ENCODE results near the gene DISC1.
"Not testable (repeated sequence)": the region's sequence is repeated elsewhere in the genome, so short reads cannot be mapped to it uniquely, and the experiment has no call there.

DISC1 gene

DNA sequence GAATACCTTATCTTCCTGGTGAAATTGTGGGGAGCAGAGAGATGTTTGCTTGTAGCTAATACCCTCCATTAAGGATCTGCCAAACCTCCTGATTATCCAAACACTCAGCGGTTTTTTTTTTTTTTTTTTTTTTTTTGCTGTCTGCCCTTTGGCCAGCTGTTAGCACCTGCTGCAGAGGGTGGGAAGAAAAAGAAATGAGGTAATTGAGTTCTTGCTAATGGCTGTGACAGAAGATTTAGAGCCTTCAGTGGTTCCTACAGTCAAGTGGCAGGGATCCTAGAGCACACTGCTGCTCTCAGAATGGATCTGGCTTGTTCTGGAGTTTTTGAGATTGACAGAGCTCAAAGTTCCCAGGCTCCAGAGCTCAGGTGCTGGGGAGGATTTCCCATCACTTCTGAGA, 342.5 kb downstream of the DISC1 start:
- no peak for DNase-seq

DNA sequence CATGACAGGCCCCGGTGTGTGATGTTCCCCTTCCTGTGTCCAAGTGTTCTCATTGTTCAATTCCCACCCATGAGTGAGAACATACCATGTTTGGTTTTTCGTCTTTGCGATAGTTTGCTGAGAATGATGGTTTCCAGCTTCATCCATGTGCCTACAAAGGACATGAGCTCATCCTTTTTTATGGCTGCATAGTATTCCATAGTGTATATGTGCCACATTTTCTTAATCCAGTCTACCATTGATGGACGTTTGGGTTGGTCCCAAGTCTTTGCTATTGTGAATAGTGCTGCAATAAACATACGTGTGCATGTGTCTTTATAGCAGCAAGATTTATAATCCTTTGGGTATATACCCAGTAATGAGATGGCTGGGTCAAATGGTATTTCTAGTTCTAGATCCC, 343.2 kb downstream of the DISC1 start:
- not testable (repeated sequence) for DNase-seq

DNA sequence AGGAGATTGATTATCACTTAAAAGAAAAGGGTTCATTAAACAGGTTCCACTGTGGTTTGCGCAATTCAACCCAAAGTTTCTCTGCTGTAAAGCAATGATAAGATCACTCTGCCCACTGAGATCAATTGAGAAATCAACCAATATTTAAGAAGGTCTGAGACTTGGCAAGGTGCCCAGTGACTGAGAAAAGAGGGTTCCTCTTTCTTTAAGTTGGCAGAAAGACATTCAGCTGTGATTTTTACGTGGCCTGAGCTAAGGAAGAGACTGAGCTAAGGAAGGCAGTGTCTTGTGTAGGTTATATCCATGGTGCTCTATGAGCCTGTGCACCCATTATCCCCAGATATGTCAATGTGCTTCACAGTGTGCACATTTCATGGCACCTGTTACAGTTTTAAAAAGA, 344.1 kb downstream of the DISC1 start:
- no peak for DNase-seq

DNA sequence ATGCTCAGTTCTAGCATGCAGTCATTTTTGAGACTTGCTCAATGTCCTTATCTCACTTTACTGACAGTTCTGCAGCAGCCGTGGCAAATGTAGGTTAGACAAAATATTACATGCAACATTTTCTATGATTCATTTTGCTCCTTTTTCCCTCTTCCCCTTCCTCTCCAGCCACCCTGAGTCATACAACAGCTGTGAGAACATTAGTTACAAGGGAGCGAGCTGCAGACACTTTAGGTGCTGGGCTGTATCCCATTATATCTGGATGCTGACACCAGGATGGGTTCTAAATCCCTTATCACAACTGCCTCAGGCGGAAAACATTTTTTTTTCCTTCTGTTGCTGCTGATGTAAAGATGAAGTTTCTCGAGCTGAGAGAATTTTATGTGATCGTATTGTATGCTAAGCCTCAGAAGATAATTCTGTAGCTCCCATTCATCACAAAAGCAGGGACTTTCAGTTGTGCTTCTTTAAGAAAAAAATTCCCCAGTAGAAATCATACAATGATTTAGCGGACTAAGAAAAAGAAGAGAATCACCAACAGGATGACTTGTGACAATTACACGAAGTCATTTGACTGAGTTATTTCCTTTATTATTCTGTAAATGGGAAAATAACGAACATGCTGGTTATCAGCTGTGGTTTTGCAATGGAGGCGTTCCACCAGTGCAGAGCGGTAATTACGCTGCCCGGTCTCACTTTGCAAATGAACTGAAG, 345.0 kb downstream of the DISC1 start:
- DNase-seq, result no peak

DNA sequence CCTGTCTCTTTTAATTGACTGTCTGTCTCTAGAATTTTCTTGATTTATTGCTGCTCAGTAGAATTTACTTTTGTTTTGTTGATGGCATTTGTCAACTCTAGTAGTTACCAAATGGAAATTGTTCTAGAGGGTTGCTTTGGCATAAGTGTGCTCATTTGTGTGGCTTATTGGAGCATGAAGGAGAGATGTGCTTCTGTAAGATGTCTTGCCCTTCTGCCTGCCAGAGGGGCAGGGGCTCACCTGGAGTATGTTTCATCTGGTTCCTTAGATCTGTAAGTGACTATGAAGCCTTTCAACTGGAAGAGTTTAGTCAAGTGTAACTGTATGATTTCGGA, 345.5 kb downstream of the DISC1 start:
- DNase-seq, result no peak

DNA sequence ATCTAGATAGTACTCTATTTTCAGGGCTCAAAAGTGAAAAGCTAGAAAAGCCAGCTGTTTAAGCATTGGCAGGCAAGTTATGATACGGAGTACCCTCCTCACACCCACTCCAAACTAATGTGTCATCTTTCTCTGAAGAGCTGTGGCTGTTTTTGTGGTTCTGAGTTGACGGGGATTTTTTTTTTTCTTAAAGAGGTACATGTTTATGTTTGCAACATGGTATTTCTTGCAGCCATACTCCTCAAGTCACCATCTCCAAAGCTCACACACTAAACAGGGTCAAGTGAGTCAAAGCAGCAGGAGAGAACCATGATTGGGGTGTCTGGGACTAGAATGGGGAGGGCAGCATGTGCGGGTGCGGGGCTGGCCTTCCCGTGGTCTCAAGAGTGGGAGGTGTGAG, 347.2 kb downstream of the DISC1 start:
- DNase-seq, result no peak

DNA sequence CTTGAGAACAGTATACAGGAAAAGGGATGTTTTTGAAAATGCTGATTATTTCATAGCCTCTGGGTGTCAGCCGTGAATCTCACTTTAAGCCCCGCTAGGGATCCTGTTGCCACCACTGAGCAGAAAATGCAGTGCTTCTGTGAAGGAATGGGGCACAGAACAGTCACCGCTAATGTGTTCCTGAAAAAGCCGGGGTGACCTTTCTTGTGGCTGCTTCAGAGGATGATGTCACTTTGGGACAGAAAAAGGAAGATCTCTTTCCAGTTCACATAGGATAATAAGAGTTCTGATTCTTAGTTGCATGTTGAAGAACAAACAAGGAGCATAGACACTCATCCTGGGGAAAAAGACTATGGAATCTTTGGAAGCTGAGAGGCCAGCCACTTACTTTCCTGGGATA, 349.6 kb downstream of the DISC1 start:
- no peak for DNase-seq

DNA sequence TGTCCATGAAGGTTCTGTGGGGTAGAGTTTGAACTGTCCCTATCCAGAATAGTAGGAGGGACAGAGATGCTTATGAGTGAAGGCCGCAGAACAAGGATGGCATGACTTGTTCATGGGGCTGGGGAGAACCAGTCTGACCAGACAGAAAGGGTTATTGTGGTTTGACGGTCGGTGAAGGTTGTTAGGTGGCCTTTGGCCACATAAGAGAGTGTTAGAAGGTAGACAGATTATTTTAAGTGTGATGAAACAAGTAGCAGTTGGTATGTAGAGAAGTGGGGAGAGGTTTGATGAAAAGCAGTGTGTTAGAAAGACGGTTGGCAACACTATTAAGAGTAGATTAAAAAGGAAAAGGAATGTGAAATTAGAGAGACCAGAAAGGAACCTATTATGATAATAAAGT, 355.1 kb downstream of the DISC1 start:
- DNase-seq, result no peak

DNA sequence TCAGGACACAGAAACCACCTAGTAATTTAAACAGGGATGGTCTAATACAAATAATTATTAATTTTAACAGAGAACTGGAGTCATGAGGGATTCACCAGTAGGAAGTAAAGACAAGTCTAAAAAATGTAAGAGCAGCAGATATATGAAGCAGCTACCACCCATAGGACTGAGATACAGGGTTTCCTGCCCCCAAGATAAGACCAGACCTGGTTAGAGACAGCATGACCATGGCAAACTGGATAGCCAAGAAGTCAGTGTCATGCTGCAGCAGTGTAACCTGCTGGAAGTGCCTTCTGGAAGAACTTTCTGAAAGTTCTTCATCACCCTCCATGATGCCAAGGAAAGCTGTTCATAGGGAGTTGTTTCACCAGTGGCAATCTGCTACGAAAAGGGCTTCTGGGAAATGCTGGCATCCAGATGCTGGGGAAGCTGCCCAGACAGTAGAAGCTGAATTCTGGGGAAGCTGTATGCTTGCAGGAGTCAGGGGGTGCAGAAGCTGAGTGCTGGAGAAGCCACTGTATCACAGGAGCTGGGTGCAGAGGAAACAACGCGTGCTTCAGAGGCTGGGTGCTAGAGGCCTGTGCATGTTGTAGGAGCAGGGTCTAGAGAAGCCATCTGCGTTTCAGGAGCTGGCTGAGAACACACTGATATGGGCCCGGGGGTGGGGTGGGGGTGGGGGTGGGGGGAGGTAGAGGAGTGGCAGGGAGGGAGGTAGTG, 356.4 kb downstream of the DISC1 start:
- no peak for DNase-seq

DNA sequence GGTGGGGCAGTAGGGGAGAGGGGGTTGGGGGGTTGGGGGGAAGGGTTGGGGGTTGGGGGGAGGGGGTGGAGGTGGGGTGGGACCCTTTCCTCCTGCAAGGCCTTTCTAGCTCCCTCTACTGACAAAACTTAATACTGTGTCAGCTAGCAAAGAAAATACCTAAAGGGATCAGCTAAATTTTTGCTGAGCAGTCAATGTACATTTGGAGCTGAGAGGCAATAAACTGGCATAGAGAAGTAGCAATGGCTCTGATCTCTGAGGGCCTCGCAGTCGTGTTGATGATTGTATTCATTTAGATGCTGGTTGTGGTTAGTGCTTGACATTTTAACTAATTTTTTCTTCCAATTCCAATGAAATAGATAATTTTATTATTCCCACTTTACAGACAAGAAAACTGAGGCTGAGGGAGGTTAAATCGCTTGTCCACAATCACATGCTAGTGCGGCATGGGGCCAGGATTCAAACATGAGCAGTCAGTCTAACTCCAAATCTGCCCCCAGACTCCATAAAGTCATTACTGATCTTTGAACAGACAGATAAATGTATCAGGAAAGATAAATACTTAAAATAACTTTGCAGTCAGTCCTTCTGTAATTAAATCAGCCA, 357.1 kb downstream of the DISC1 start:
- no peak for DNase-seq

DNA sequence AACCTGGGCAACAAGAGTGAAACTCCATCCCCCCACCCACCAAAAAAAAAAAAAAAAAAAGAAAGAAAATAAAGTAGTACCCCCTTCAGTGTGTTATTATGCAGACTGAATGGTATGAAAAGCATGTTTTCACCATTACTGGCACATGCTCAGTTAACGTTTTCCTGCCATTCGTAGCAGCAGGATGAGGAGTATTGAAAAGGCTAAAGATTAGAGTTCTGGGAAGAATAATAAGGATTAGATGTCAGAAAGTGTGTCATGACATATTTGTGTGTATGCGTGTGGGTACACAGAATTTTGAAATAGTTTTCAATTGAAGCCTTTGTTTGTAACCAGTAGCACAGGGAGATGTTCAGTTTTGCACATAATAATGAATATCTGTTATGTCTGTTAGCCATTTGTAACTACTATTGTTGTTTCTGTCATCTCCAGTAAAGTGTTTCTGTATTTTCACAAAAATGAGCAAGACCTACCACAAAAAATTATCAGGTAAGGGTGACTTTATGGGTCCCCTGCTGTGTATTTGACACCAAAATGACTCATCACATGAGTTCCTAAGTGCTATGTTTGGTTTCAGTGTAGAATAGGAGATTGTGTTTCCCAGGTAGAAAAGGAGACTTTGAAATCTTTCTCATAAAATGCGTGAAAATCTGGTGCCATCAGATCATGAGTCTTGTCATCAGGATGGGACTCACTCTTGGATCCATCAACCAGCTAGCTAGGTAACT, 358.9 kb downstream of the DISC1 start:
- no peak for DNase-seq

DNA sequence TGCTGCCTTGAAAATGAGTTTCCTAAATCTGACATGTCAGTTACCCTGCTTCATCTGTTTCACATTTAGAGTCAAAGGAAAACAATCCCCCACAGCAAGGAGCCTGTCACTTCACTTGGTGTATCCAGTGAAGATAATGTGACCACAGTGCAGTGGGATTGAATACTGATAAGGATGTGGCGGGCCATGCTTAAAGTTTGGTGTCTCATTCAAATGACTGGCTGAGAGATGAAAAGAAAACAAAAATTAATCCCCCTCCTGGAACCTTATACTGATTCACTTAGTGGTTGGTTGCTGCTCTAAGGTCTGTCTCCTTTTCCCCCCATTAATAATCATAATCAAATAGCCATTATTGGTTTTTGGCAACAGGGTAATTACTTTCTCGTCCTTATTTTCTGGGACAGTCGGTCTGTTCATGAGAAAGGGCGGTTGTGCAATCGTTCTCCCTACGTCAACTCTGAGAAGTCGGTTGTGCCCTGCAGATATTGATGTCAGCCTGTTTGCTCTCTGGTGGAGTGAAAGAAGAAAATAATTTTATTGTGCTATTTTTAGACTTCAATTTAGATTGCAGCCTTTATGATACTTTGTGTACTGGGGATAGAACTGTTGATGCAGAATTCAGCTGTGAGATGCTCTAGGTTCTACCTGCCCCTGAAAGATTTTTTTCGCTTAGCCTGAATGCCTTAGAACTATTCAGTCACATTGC, 360.2 kb downstream of the DISC1 start:
- DNase-seq, result no peak

DNA sequence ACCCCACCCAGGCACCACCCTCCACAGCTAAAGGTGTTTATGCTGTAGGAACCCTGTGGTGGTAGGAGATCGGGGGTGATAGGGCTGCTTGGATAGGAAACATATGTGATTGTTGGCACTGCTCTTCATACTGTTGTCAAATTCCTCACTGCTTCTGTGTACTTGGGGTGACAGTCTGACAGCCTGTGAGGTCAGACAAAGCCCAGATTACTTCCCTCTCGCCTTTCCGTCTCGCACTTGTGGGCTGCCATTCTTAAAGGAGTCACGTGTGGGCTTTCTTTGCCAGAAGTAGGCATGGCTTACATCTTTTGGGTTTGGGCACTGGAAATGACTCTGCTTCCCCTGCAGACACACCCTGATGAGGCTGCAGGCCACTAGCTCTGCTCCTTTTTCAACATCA, 363.8 kb downstream of the DISC1 start:
- DNase-seq, result no peak

DNA sequence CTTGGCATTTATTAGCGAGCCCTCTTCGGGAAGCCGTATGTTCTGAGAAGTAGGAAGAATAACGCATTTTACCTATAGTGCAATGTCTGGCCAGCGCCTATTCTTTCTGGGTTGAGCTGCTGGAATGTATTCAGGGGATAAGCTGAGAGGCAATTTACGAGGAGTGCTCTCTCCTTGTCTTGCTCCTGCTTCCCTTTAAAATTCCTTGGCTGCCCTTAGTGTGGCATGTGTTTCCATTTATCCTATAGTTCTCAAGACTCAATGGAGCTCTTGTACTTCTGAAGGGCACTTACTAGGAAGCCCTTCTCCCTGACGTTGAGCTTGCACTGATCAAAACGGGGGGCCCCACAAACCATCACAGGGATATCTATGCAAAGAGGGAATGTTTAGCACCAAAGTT, 364.6 kb downstream of the DISC1 start:
- no peak for DNase-seq

DNA sequence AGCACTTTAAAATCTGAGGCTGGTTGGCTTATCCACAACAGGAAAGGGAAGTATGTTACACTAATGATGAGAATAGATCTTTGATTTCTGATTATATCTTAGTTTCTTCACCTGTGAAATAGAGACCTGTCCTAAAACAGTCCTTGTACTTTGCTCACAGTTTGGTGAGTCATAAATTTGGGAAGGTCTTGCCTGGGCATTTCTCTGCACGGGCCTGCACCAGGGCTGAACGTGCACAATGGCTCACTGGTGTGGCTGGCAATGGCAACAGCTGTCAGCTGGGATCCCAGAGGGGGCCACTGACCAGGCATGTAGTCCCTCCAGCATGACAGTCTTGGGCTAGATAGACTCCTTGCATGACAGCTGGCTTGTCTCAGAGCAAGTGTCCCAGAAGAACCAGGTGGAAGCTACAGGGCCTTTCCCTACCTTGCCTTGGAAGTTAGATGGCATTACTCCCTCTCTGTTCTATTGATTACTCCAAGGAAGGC, 367.4 kb downstream of the DISC1 start:
- no peak for DNase-seq

DNA sequence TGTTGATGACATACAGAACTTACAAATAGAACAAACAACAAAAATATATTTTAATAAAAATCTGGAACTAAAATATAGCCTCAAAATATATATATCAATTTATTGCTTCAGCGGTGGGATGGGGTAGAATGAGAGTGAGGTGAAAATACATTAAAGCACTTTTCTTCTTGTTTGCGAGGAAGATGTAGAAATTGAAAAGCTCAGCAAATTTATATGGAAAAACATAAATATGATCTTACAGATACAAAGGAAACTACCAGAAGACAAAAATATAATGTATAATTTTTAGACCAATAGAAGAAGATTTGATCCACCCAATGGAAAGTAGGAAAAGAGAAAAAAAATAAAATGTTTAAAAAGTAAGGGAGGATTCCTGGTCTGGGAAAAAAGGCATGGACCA, 372.2 kb downstream of the DISC1 start:
- no peak for DNase-seq

DNA sequence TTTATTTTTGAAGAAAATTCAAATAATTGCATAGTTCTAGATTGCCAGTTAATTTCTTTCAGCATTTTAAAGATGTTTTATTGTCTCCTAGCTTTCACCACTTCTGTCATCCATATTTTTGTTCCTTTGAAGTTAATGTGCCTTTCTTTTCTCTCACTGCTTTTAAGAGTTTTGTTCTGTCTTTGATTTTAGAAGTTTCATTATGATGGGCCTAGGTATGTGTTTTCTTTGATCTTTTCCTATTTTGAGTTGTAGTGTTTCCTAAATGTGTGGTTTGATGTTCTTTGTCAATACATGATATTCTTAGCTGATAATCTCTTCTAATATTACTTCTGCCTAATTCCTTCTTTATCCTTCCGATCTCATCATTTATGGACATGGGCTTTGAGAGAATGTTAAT, 378.7 kb downstream of the DISC1 start:
- DNase-seq, result no peak

DNA sequence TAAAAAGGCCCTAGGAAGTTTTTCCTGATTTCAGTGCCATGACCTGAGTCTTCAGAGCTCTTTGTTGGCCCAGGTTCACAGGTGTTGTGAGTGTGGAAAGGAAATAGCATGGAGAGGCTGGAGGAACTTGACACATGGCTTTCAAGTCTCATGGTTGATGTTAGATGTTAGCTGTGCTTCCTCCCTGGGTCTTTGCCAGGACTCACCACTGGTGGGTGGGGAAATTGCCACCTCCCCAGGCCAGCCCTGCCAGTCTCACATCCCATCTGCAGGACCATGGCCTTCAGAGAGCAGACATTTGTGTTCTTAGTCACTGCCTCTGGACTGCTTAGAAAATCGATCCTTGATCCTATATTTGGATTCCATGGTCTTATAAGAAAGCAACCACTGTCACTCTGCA, 383.2 kb downstream of the DISC1 start:
- no peak for DNase-seq

DNA sequence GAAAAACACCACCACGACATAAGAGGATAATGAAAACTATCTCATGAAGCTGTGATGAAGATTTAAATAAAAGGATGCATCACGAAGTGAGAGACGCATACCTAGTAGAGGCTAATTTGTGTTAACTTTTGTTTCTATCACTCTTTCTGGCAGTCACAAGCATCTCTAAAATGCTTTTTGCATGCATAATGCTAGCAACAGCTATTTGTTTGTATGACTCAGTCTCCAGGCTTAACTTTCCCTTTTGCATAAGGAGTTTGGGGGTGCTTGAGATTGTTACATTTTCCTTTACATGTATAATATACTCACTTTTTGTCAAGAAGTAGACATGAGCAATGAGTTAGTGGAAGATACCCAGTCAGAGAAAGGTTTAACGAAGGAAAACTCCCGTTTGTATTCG, 385.4 kb downstream of the DISC1 start:
- no peak for DNase-seq

DNA sequence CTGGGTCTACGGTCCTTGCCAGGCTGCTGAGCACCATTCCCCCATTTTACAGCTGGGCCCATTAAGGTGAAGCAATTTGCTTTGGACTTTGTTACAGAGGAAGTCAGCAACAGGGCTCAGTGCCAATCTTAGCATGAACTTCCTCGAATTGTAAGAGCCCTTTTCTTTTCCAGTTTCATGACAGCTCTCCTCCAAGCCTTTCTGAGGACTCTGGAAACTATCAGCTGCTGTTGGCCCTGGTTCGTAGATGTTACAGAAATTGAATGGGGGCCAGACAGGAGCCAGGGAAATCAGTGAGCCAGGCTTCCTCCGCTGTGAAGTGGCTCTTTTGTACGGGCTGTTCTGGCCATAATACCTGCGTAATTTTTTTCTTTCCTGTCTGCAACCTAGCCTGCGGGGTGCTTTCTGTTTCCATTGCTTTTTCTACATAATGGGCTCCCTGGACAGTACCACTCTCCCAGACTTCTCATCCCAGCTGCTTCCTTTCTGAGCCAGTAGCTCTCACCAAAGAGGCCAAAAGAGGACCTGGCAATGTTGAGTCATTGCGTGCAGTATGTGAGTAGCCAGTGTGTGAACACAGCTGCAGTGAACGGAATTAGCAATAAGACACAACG, 386.3 kb downstream of the DISC1 start:
- no peak for DNase-seq

DNA sequence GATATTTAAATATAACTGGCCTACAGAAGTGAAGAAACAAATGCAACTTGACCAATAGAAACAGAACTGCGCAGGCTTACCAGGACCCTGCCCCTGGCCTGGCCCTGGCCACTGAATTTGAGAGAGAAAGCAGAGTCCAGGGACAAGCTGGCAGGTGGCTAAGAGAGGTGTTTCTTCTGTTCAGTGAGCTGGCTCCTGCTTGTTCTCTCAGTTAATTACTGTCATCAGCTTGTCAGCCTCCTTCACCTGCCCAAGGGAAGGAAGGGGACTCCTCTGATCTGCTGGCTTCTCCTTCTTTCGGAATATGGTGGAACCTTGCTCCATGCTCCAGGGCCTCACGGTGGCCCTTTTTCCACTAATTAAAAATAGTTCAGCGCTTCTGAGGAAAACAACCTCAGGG, 388.4 kb downstream of the DISC1 start:
- no peak for DNase-seq

DNA sequence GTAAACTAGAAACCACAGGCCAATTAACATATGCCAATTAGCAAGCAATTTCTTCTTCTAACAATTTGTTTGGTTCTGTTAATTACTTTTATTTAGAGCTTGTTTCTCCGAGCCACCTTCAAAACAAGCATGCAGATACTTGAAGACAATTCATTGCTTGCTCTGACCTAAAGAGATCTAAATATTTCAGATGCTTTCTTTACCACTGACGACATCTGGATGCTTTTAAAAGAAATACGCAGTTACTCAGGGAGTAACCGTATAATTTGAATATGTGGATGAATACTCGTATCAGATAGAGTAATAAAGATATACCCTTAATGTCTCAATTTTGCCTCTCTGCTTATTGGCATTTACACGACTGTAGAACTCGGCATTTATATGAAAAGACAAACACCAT, 390.0 kb downstream of the DISC1 start:
- no peak for DNase-seq

DNA sequence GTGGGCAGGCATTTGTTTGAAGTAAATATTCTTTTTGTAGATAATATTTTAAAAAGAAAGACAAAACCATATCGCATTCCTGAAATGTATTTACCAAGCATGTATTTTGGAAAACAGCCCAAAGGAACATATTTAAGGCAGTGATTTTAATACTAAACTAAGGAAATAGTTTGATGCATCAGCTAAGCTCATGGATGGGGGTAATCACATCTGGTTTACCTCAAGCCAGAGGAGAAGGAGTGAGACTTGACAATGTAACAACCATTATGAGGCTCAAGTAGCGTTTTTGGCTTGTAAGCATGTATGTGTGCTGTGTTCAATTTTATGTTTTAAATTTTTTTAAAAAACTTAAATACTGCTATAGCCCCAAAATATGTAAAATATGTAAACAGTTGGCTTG, 390.5 kb downstream of the DISC1 start:
- no peak for DNase-seq

Data from effector CD4-positive, alpha-beta T cell (primary cell).